GM18873 (cell line): Measurements from ENCODE around the gene TSFM.

ENCODE experiments used
- ATAC-seq: cut with Tn5 transposase; IDR thresholded peaks from one replicate; pipeline ENCODE4 v1.9.1; 2021; ENCODE audit warnings: mild to moderate bottlenecking, moderate library complexity, moderate number of reproducible peaks; ENCODE audit not compliant: unreplicated experiment, low FRiP score

Gene TSFM

GRCh38 chr12:57777367-57777766 is 5.2 kb upstream of the TSFM start:
- ATAC-seq: no peak

GRCh38 chr12:57777911-57778310 is 4.7 kb upstream of the TSFM start:
- no peak for ATAC-seq

GRCh38 chr12:57779736-57780135 is 2.9 kb upstream of the TSFM start:
- no peak for ATAC-seq

GRCh38 chr12:57780284-57780897 is 2.2 kb upstream of the TSFM start:
- ATAC-seq: no peak

GRCh38 chr12:57781244-57781643 is 1.3 kb upstream of the TSFM start:
- ATAC-seq: no peak

- ATAC-seq: no peak
Measured at GRCh38 chr12:57781801-57782200, 786 bp upstream of the TSFM start.

- ATAC-seq: no peak
Measured at GRCh38 chr12:57782243-57782607, 362 bp upstream of the TSFM start.

GRCh38 chr12:57783466-57783801 is 847 bp downstream of the TSFM start:
- ATAC-seq: no peak

GRCh38 chr12:57783861-57784260 is 1.3 kb downstream of the TSFM start:
- ATAC-seq: no peak

- ATAC-seq: no peak
Measured at GRCh38 chr12:57793920-57794319, 11.3 kb downstream of the TSFM start.

GRCh38 chr12:57795354-57795753 is 12.8 kb downstream of the TSFM start:
- no peak for ATAC-seq

GRCh38 chr12:57796996-57797395 is 14.4 kb downstream of the TSFM start:
- no peak for ATAC-seq

GRCh38 chr12:57797933-57798332 is 15.3 kb downstream of the TSFM start:
- ATAC-seq: no peak

GRCh38 chr12:57800965-57801364 is 18.4 kb downstream of the TSFM start:
- no peak for ATAC-seq

GRCh38 chr12:57802607-57803006 is 20.0 kb downstream of the TSFM start:
- no peak for ATAC-seq

- ATAC-seq: no peak
Measured at GRCh38 chr12:57803319-57803893, 20.8 kb downstream of the TSFM start.

GRCh38 chr12:57806677-57807076 is 24.1 kb downstream of the TSFM start:
- no peak for ATAC-seq

- no peak for ATAC-seq
Measured at GRCh38 chr12:57807285-57807684, 24.7 kb downstream of the TSFM start.

- no peak for ATAC-seq
Measured at GRCh38 chr12:57808351-57808750, 25.8 kb downstream of the TSFM start.

- ATAC-seq: no peak
Measured at GRCh38 chr12:57809425-57809824, 26.8 kb downstream of the TSFM start.

GRCh38 chr12:57810450-57810849 is 27.9 kb downstream of the TSFM start:
- ATAC-seq: no peak

GRCh38 chr12:57811028-57811755 is 28.6 kb downstream of the TSFM start:
- ATAC-seq: no peak
